IPS DF 6.9 (cell line): Measurements from ENCODE around the gene MARK1.
A peak's percentile ranks its signal among the peaks of the same experiment; 100 is the strongest.

Experiments used
- DNase-seq: peaks from one replicate; pipeline ENCODE4 v3.0.0-alpha.2; 2013; ENCODE audit warnings: low read depth, low spot score
- H3K27ac ChIP-seq: one replicate; pipeline ENCODE4 v1.5.1; 2013; ENCODE audit warnings: low read length, control low read depth
- H3K27me3 ChIP-seq: 2 replicates; pipeline ENCODE4 v1.6.1; 2013; ENCODE audit warnings: mild to moderate bottlenecking, low read length; ENCODE audit not compliant: control insufficient read depth, insufficient read depth
- H3K36me3 ChIP-seq: 2 replicates; pipeline ENCODE4 v1.6.1; 2013; ENCODE audit warnings: low read length; ENCODE audit not compliant: control insufficient read depth, insufficient read depth
- H3K4me1 ChIP-seq: 2 replicates; pipeline ENCODE4 v1.6.1; 2013; ENCODE audit warnings: low read length; ENCODE audit not compliant: control insufficient read depth, insufficient read depth
- H3K4me3 ChIP-seq: 2 replicates; pipeline ENCODE4 v1.5.1; 2013; ENCODE audit warnings: mild to moderate bottlenecking, low read length
- H3K9me3 ChIP-seq: 2 replicates; pipeline ENCODE4 v1.6.1; 2013; ENCODE audit warnings: low read length, inconsistent platforms; ENCODE audit not compliant: control insufficient read depth, insufficient read depth
- WGBS: extraction: QIAGEN DNeasy Blood & Tissue Kit; methylation state at CpG from one replicate; pipeline ENCODE4 v1.1.7; 2013; ENCODE audit warnings: mixed read lengths, missing lambda C conversion rate; ENCODE audit not compliant: insufficient read length, insufficient coverage; 5-methylcytosine and 5-hydroxymethylcytosine counted together

MARK1 gene

DNA sequence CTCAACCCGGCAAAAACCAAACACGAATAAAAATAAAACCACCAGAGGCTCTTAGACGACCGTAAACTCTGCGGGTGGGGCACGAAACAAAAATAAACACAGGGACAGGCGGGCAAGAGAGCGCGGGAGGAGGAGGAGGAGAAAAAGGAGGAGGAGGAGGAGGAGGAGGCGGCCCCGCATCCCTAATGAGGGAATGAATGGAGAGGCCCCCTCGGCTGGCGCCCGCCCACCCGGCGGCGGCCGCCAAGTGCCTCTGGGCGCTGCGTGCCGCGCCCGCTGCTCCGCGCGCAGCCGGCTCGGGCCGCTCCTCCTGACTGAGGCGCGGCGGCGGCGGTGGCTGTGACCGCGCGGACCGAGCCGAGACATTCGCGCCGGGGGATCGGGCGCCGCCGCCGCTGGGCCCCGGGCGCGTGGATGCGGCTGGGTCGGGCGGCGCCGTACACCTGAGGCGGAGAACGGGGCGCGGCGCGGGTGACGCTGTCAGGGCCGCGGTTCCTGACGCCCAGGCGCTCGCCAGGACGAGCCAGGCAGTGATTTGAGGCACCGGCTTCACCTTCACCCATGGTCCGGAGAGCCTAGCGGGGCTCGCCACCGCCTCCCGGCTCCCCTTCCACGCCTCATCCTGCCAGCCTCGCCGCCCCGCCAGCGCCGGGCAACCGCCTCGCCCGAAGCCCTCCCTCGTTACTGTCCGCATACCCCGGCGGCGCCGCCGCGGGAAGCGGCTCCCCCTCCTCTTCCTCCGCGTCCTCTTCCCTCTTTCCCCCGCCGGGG is at the start of gene MARK1:
MARK1 (plus strand) TSS at position 229 of the 771 bp plus-strand sequence. CDS start 687 bp downstream, outside the sequence.
- no CpG with 5 or more reads among the region's 96 CpGs for WGBS
- H3K27ac ChIP-seq: no peak within 1 kb of the TSS
- peak within 1 kb of the TSS; percentile 80 for H3K4me3 ChIP-seq
- H3K9me3 ChIP-seq: no peaks in the 10 kb centered on the region
- no peaks in the 10 kb centered on the region for H3K27me3 ChIP-seq
- H3K4me1 ChIP-seq: no peaks in the 10 kb centered on the region; the same call in 1 of the 2 replicates
- no peak for DNase-seq
- no peaks in the 10 kb centered on the region for H3K36me3 ChIP-seq

DNA sequence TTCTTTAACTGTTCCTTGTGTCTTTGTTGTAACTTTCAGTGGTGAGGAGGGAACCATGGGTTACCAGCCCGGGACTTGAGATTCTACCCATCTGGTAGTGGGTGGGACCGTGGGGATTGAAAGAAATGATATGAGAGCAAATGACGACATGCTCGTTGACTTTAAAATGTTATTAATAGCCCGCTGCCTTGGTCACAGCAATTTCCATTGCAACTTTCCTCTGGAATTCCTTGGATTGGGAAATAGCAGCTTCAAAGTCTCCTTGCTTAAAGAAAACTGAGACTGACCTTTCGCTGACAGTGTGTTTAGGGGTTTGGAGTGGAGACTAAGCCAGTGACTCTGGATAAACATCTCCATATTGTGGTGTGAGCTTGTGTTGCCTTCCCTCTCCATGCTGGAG is 44.2 kb upstream of the MARK1 start:
- Histone ChIP-seq H3K9me3 (no peaks in the 10 kb centered on the region), H3K36me3 (no peaks in the 10 kb centered on the region), H3K4me1 (no peaks in the 10 kb centered on the region), H3K27ac (no peak overlapping the region), H3K27me3 (no peaks in the 10 kb centered on the region), H3K4me3 (no peak overlapping the region)
- WGBS: no CpG with 5 or more reads among the region's 6 CpGs
- DNase-seq: no peak

DNA sequence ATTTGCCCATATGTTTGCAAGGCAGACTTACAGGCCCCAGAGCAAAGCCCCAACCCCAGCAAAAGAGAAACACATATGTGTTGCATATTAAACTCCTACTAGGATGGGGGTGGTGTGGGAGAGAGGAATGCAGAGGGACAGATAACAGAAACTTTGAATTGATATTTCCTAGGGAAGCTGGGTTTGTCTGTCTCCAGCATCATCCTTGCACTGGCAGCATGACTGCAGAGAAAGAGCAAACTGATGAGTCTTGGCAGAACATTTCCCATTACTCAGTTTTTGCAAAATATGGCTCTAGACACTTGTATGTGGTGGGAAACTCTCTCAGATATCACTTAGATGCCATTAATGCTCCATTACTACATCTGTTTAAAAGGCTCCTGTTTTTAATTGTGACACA is 43.8 kb upstream of the MARK1 start:
- no peak for DNase-seq

DNA sequence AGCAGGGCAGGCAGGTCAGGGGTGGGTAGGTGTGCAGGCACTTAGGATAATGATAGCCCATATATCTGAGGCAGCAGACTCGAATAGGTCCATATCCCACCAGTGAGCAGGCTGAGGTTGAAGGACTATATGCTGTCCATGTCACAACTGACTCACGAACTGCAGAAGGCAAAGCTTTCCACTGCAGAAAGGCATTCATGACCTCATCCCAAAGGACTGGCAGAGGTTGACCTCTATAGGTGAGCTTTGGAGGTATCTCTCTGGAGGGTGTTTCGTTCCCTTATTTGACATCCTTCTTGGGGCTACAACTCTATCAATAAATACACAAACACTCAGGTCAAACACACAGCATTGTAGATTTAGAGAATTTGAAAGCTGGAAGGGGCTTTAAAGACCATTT is 42.8 kb upstream of the MARK1 start:
- WGBS: no CpG with 5 or more reads among the region's 3 CpGs

More for the DNA sequence above, 43.8 kb upstream of the MARK1 start:
- no peaks in the 10 kb centered on the region for H3K4me1 ChIP-seq
- H3K36me3 ChIP-seq: no peaks in the 10 kb centered on the region
- no peak overlapping the region for H3K4me3 ChIP-seq
- no peaks in the 10 kb centered on the region for H3K9me3 ChIP-seq
- H3K27me3 ChIP-seq: no peaks in the 10 kb centered on the region
- H3K27ac ChIP-seq: no peak overlapping the region

DNA sequence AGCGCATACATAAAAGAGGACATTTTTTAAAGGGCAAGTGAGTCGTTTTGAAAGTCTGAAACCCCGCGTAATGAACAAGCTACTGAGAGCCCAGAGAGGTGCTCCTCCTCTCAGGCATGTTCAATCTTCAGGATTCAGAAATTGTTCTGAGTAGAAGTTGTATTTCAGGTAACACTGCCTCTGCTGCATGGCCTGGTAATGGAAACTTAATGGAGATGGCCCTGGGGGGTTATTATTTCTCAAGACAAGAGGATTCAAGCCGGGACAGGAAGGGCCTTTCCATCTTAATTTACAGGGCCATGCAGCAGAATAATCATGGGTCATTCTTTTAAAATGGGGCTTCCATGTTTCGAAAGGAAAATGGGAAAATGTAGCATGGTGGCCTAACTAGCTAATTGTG is 42.1 kb upstream of the MARK1 start:
- no peaks in the 10 kb centered on the region for H3K27me3 ChIP-seq
- no peaks in the 10 kb centered on the region for H3K4me1 ChIP-seq
- H3K36me3 ChIP-seq: no peaks in the 10 kb centered on the region
- H3K9me3 ChIP-seq: no peaks in the 10 kb centered on the region
- no peak overlapping the region for H3K4me3 ChIP-seq
- DNase-seq: no peak
- no peak overlapping the region for H3K27ac ChIP-seq
- no CpG with 5 or more reads among the region's 6 CpGs for WGBS

More for the DNA sequence above, 42.8 kb upstream of the MARK1 start:
- no peaks in the 10 kb centered on the region for H3K4me1 ChIP-seq
- no peak for DNase-seq
- no peak overlapping the region for H3K4me3 ChIP-seq
- H3K9me3 ChIP-seq: no peaks in the 10 kb centered on the region
- H3K27ac ChIP-seq: no peak overlapping the region
- H3K36me3 ChIP-seq: no peaks in the 10 kb centered on the region
- no peaks in the 10 kb centered on the region for H3K27me3 ChIP-seq

DNA sequence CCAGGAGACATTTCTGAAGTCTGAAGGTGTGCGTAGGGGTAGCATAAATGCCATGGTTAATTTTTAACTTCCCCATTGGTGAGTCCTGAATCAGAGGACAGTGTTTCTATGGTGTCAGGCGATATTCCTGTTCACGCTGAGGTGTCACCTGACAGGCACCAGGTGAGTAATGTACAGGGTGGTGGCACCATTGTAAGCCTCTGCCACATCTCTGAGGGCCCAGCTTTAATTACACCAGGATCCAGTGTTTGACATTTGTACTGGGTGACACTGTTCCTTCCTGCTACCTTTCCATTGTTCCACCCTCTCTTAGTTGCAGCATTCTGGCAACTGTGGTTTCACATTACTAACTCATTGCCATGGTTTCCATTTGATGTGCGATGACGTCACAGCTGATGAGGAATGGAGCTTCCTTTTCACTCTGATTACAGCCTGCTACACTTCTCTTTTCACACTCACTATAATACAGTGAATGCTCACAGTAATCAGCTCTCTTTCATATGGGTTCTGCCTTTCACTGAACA is 40.6 kb upstream of the MARK1 start:
- no peak for DNase-seq
- H3K4me3 ChIP-seq: no peak overlapping the region
- no peaks in the 10 kb centered on the region for H3K9me3 ChIP-seq
- H3K4me1 ChIP-seq: no peaks in the 10 kb centered on the region
- H3K27me3 ChIP-seq: no peaks in the 10 kb centered on the region
- no peak overlapping the region for H3K27ac ChIP-seq
- H3K36me3 ChIP-seq: no peaks in the 10 kb centered on the region
- no CpG with 5 or more reads among the region's 5 CpGs for WGBS

DNA sequence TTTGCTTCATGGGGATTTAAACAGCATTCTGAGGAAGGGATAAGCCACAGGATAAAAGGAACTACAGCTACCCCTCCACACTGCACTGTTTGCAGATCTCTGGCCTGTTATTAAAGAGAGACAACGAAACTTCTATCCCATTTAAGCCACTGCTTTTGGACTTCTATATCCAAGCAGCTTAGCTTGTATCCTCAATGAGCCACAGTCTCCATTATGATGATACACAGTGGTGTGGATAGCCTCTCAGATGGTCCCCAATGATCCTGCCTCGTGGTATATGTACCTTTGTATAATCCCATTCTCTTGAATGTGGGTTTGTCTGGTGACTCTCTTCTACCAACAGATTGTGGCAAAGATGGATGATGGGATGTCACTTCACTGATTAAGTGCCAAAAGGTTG is 36.0 kb upstream of the MARK1 start:
- Histone ChIP-seq H3K27ac (no peak overlapping the region), H3K36me3 (no peaks in the 10 kb centered on the region), H3K4me1 (no peaks in the 10 kb centered on the region), H3K27me3 (no peaks in the 10 kb centered on the region), H3K4me3 (no peak overlapping the region), H3K9me3 (no peaks in the 10 kb centered on the region)
- no peak for DNase-seq
- WGBS: no CpG with 5 or more reads among the region's 2 CpGs

DNA sequence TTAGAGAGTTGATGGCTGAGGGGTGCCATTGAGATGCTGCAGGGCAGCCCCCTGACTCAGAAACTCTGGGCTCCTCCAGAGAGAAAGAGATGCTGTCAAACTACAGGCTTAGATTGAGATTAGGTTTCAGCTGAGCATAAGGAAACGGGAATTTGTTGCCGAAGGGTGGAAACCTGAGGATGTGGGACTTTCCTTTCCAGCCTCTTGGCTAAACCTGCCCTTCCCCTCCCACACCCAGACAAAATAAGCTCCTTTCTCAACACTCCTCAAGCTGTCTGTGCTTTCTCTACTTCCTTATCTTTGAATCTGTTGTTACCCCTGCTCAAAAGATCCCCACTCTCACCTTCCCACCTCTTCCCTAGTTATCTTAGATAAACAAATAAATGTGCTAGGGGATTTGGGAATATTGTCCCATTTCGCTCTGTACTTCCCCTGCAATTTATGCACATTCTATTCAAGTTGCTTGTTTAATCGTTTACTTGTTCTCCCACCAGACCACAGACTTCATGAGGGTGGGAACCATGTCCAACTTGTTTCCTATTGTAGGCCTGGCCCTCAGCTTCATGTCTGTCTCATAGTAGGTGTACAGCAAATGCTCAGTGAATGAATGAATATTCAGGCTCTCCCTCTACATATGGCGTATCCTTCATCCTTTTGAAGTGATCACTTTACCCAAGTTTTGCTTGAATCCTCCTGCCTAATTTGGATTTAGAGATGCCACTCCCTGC is 30.6 kb upstream of the MARK1 start:
- Histone ChIP-seq H3K36me3 (no peaks in the 10 kb centered on the region), H3K27ac (no peak overlapping the region), H3K9me3 (no peaks in the 10 kb centered on the region), H3K4me1 (no peaks in the 10 kb centered on the region), H3K4me3 (no peak overlapping the region), H3K27me3 (no peaks in the 10 kb centered on the region)
- DNase-seq: no peak
- WGBS: no CpG with 5 or more reads among the region's 5 CpGs

DNA sequence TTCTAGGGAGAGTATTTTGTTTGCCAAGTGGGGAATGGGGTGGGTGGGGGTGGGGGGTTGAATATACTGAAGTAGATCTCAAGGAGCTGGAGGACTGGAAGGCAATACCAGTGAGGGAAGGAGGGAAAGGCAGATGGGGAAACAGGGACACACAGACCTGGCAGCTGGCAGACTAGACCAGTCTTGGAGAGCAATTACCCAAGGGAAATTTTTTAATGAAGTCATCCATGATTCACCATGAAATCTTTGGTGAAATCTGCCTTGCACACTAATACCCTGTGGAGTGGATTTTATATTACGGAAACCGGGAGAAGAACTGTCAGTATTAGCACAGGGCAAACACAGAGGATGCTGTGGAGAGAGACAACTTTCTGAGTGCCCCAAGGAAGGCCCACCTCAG is 29.7 kb upstream of the MARK1 start:
- whole genome bisulfite sequencing: no CpG with 5 or more reads among the region's 2 CpGs
- H3K36me3 ChIP-seq: no peaks in the 10 kb centered on the region
- no peak overlapping the region for H3K27ac ChIP-seq
- H3K4me3 ChIP-seq: no peak overlapping the region
- DNase-seq: no peak
- H3K27me3 ChIP-seq: no peaks in the 10 kb centered on the region
- no peaks in the 10 kb centered on the region for H3K9me3 ChIP-seq
- no peaks in the 10 kb centered on the region for H3K4me1 ChIP-seq

DNA sequence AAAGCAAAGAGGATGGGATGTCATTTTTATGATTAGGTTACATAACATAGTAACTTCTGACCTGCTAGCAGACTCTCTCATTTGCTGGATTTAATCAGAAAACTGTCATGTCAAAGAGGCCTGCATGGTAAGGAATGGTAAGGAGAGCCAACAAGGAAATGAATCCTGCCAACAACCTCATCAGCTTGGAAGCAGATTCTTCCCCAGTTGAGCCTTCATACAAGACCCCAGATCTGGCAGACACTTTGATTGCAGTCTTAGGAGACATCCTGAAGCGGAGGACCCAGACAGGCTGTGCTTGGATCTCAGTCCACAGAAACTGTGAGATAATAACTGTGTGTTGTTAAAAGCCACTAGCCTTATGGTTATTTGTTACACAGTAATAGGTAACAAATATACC is 27.6 kb upstream of the MARK1 start:
- H3K9me3 ChIP-seq: no peaks in the 10 kb centered on the region
- H3K27ac ChIP-seq: no peak overlapping the region
- H3K27me3 ChIP-seq: no peaks in the 10 kb centered on the region
- no CpG with 5 or more reads among the region's 1 CpG for WGBS
- no peaks in the 10 kb centered on the region for H3K36me3 ChIP-seq
- H3K4me1 ChIP-seq: no peaks in the 10 kb centered on the region
- no peak overlapping the region for H3K4me3 ChIP-seq
- no peak for DNase-seq
